GM10248 (cell line): ENCODE results near the gene NAPEPLD.
"Not testable (repeated sequence)": the region's sequence is repeated elsewhere in the genome, so short reads cannot be mapped to it uniquely, and the experiment has no call there.

ENCODE experiments used
- CTCF ChIA-PET: fragments of 300-600 bp; sonication (Branson Sonifier 250); formaldehyde crosslinking; extraction: SDS; loops from one replicate; lab custom pipeline; 2021; ENCODE audit warnings: antibody characterized with exemption; lab: Yijun Ruan, JAX
- POLR2A ChIA-PET: fragments of 350-650 bp; sonication (Branson Sonifier 250); formaldehyde crosslinking; extraction: SDS; loops from one replicate; lab custom pipeline; 2020; ENCODE audit warnings: antibody characterized with exemption; lab: Yijun Ruan, JAX
- DNase-seq: peaks from one replicate; pipeline ENCODE4 v3.0.0; 2012; ENCODE audit errors: extremely low spot score
- CTCF ChIP-seq: IDR thresholded peaks from 2 replicates; pipeline ENCODE4 v1.5.1; 2012; ENCODE audit warnings: mild to moderate bottlenecking, low read depth; ENCODE audit errors: extremely low read depth, missing control alignments, control extremely low read depth

NAPEPLD gene

GRCh38 chr7:103097041-103097440 lies 51.9 kb downstream of the NAPEPLD start:
- DNase-seq = no peak
- TF ChIP-seq CTCF = no peak
- CTCF ChIA-PET = interaction anchor here (1.4 to 2.7 kb wide), 3 partner anchors 12 to 22 kb away, joined by 5 to 9 read pairs (median 8); partner anchors contain the start of genes ARMC10 and FBXL13
- POLR2A ChIA-PET = no interaction called here

GRCh38 chr7:103095558-103095957 lies 53.3 kb downstream of the NAPEPLD start:
- CTCF ChIA-PET = interaction anchor here (1.2 to 2.3 kb wide), 3 partner anchors 12 to 33 kb away, joined by 3 to 9 read pairs (median 3); no protein-coding TSS in a partner anchor
- POLR2A ChIA-PET, DNase-seq: not testable (repeated sequence)

DNA sequence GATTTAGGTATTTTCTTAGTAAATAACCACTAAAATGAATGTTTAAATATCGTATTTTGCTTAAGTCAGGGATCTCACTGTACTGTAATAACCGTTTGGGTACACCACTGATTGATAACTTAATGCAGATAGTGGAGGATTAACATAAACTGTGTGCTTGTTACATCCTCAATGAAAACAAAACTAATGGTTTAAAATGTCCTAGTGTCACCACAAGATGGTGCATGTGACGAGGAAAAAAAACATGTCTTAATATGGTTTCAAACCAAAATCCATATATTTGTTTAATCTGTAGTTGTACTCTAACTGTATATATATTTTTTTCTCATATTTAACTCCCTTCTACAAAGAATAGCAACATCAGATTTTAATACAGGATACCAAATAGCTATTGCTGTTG lies 54.8 kb downstream of the NAPEPLD start:
- no peak for TF ChIP-seq CTCF
- DNase-seq = no peak
- ChIA-PET POLR2A (no interaction called here), CTCF (no interaction called here)

DNA sequence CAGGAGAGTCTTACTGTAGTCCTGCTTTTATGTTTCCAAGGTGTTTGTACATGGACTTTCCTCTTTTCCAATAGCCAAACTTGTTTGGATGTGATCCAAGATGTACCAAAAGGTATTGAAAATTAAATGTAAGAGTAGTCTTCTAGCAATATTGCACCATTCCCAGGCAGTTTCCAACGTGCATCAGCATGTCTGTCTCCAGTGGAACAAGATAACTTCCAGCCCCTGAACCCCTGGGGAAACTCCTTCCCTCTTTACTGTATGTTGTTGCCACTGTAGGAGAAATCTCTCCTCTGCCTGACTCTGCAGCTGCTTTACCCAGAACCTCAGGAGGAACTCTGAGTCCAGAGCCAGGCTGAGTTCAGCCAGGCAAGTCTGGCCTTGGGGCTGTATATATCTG lies 55.5 kb downstream of the NAPEPLD start:
- POLR2A ChIA-PET = no interaction called here
- CTCF ChIA-PET = interaction anchor here (1.0 to 1.1 kb wide), 2 partner anchors 19 to 110 kb away, joined by 3 to 4 read pairs; partner anchors contain the start of genes ARMC10 and FBXL13
- no peak for DNase-seq
- TF ChIP-seq CTCF = no peak

- POLR2A ChIA-PET, DNase-seq: not testable (repeated sequence)
- CTCF ChIA-PET = interaction anchor here (1.0 to 3.4 kb wide), 4 partner anchors 11 to 17 kb away, joined by 4 to 15 read pairs (median 6); partner anchors contain the start of genes ARMC10 and FBXL13
Observed at GRCh38 chr7:103092321-103092720, 56.6 kb downstream of the NAPEPLD start.

DNA sequence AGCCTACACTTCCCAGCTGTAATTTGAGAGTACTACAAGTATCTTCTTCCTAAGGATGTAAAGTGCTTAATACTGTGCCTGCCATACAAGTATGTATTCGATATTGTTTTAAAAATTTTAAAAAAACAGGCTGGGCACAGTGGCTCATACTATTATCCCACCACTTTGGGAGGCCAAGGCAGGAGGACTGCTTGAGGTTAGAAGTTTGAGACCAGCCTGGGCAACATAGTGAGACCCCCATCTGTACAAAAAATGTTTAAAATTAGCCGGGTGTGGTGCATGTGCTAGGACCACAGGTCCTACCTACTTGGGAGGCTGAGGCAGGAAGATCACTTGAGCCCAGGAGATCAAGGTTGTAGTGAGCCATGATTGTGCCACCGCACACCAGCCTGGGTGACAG lies 65.7 kb downstream of the NAPEPLD start:
- ChIA-PET POLR2A (no interaction called here), CTCF (interaction anchor here (3.6 kb wide), 1 partner anchor 13 kb away, joined by 9 read pairs; no protein-coding TSS in a partner anchor)
- TF ChIP-seq CTCF = no peak
- DNase-seq = no peak

GRCh38 chr7:103082497-103082896 lies 66.4 kb downstream of the NAPEPLD start:
- ChIA-PET POLR2A (no interaction called here), CTCF (interaction anchor here (0.6 to 3.6 kb wide), 3 partner anchors 9 to 20 kb away, joined by 3 to 15 read pairs (median 9); no protein-coding TSS in a partner anchor)

More at GRCh38 chr7:103082497-103082896, 66.4 kb downstream of the NAPEPLD start:
- DNase-seq = no peak
- TF ChIP-seq CTCF = no peak
